SK-N-SH treated with all-trans-retinoic acid at 6 μM for 48 hours (cell line): ENCODE data around the gene GGT5.

ENCODE experiments used
- ATAC-seq: fragments of 200-7000 bp; cut with Tn5 transposase; 3 replicates; pipeline ENCODE4 v1.9.1; 2020; ENCODE audit warnings: mild to moderate bottlenecking, moderate library complexity
- ARNTL ChIP-seq: fragments of 450-650 bp; formaldehyde crosslinking; IDR thresholded peaks from 2 replicates; pipeline ENCODE4 v1.5.0; 2020; ENCODE audit warnings: low read depth, mild to moderate bottlenecking, moderate library complexity, borderline replicate concordance
- CREB5 ChIP-seq: fragments of 250-450 bp; sonication (Bioruptor Pico); IDR thresholded peaks from 2 replicates; pipeline ENCODE4 v1.5.1; 2020; ENCODE audit warnings: low read depth, mild to moderate bottlenecking, moderate library complexity
- CSDC2 ChIP-seq: fragments of 250-450 bp; sonication (Bioruptor Pico); IDR thresholded peaks from 2 replicates; pipeline ENCODE4 v1.5.0; 2020; ENCODE audit warnings: mild to moderate bottlenecking, moderate library complexity
- CSRNP3 ChIP-seq: fragments of 250-450 bp; sonication (Bioruptor Pico); IDR thresholded peaks from 2 replicates; pipeline ENCODE4 v1.5.1; 2021; ENCODE audit warnings: mild to moderate bottlenecking, moderate library complexity
- ESRRG ChIP-seq: fragments of 250-450 bp; sonication (Bioruptor Pico); IDR thresholded peaks from 2 replicates; pipeline ENCODE4 v1.6.1; 2021; ENCODE audit warnings: mild to moderate bottlenecking
- GLIS3 ChIP-seq: fragments of 250-450 bp; sonication (Bioruptor Pico); IDR thresholded peaks from 2 replicates; pipeline ENCODE4 v1.5.0; 2020; ENCODE audit warnings: mild to moderate bottlenecking, moderate library complexity
- ISL1 ChIP-seq: fragments of 250-450 bp; sonication (Bioruptor Pico); IDR thresholded peaks from 2 replicates; pipeline ENCODE4 v2.1.2; 2022; ENCODE audit warnings: mild to moderate bottlenecking, moderate library complexity
- OSR1 ChIP-seq: fragments of 250-450 bp; sonication (Bioruptor Pico); IDR thresholded peaks from 2 replicates; pipeline ENCODE4 v1.8.0; 2022; ENCODE audit warnings: moderate library complexity, mild to moderate bottlenecking, inconsistent platforms
- PATZ1 ChIP-seq: fragments of 250-450 bp; sonication (Bioruptor Pico); IDR thresholded peaks from 2 replicates; pipeline ENCODE4 v1.8.0; 2020; ENCODE audit warnings: mild to moderate bottlenecking, moderate library complexity, borderline replicate concordance
- PPARA ChIP-seq: fragments of 250-450 bp; sonication (Bioruptor Pico); IDR thresholded peaks from 2 replicates; pipeline ENCODE4 v1.5.0; 2020; ENCODE audit warnings: mild to moderate bottlenecking, borderline replicate concordance
- RARB ChIP-seq: fragments of 250-450 bp; sonication (Bioruptor Pico); IDR thresholded peaks from 2 replicates; pipeline ENCODE4 v1.8.0; 2021; ENCODE audit warnings: mild to moderate bottlenecking, moderate library complexity
- SNAI2 ChIP-seq: fragments of 250-450 bp; sonication (Bioruptor Pico); IDR thresholded peaks from 2 replicates; pipeline ENCODE4 v1.5.0; 2020; ENCODE audit warnings: mild to moderate bottlenecking, moderate library complexity
- TCF4 ChIP-seq: fragments of 250-450 bp; sonication (Bioruptor Pico); IDR thresholded peaks from 2 replicates; pipeline ENCODE4 v1.8.0; 2021; ENCODE audit warnings: mild to moderate bottlenecking, moderate library complexity, borderline replicate concordance
- TOX ChIP-seq: fragments of 250-450 bp; sonication (Bioruptor Pico); IDR thresholded peaks from 2 replicates; pipeline ENCODE4 v1.8.0; 2021; ENCODE audit warnings: mild to moderate bottlenecking, moderate library complexity, borderline replicate concordance
- TSHZ2 ChIP-seq: fragments of 250-450 bp; sonication (Bioruptor Pico); IDR thresholded peaks from 2 replicates; pipeline ENCODE4 v1.5.0; 2020; ENCODE audit warnings: mild to moderate bottlenecking, moderate library complexity
- ZC3H10 ChIP-seq: fragments of 250-450 bp; sonication (Bioruptor Pico); IDR thresholded peaks from 2 replicates; pipeline ENCODE4 v1.5.1; 2021; ENCODE audit warnings: mild to moderate bottlenecking, moderate library complexity
- ZFP3 ChIP-seq: fragments of 250-450 bp; sonication (Bioruptor Pico); IDR thresholded peaks from 2 replicates; pipeline ENCODE4 v1.5.0; 2020; ENCODE audit warnings: mild to moderate bottlenecking, moderate library complexity
- ZFP30 ChIP-seq: fragments of 450-650 bp; formaldehyde crosslinking; IDR thresholded peaks from 2 replicates; pipeline ENCODE4 v1.5.0; 2022; ENCODE audit warnings: mild to moderate bottlenecking, moderate library complexity
- ZNF70 ChIP-seq: fragments of 450-650 bp; formaldehyde crosslinking; IDR thresholded peaks from 2 replicates; pipeline ENCODE4 v1.5.0; 2020; ENCODE audit warnings: mild to moderate bottlenecking, moderate library complexity
- ZNF8 ChIP-seq: fragments of 450-650 bp; formaldehyde crosslinking; IDR thresholded peaks from 2 replicates; pipeline ENCODE4 v1.5.0; 2020; ENCODE audit warnings: mild to moderate bottlenecking, moderate library complexity

GGT5 gene

GRCh38 chr22:24181088-24181995 is 63.5 kb downstream of the GGT5 start, which contains the start of gene SUSD2:
TSS of gene SUSD2 (plus strand) at chr22:24181487. CDS start at chr22:24181520, 33 bp downstream.
- no peak for TF ChIP-seq ISL1 (CRISPR knock-in tag)
- TF ChIP-seq ARNTL (CRISPR knock-in tag) = no peak
- TF ChIP-seq RARB (CRISPR knock-in tag) = no peak
- no peak for TF ChIP-seq TSHZ2 (CRISPR knock-in tag)
- TF ChIP-seq OSR1 (CRISPR knock-in tag) = no peak
- no peak for TF ChIP-seq ZC3H10 (CRISPR knock-in tag)
- no peak for TF ChIP-seq TCF4 (CRISPR knock-in tag)
- TF ChIP-seq ZNF8 = no peak
- no peak for TF ChIP-seq GLIS3
- TF ChIP-seq PPARA = no peak
- no peak for TF ChIP-seq ZFP3 (CRISPR knock-in tag)

GRCh38 chr22:24180316-24181087 is 64.4 kb downstream of the GGT5 start:
- no peak for ATAC-seq
- TF ChIP-seq RARB (CRISPR knock-in tag) = no peak
- no peak for TF ChIP-seq ARNTL (CRISPR knock-in tag)
- no peak for TF ChIP-seq GLIS3
- no peak for TF ChIP-seq ZNF70 (CRISPR knock-in tag)
- TF ChIP-seq ZC3H10 (CRISPR knock-in tag) = no peak
- TF ChIP-seq TOX = no peak
- TF ChIP-seq TCF4 (CRISPR knock-in tag) = no peak
- no peak for TF ChIP-seq ZFP3 (CRISPR knock-in tag)
- TF ChIP-seq ESRRG (CRISPR knock-in tag) = no peak
- TF ChIP-seq CSDC2 = no peak
- no peak for TF ChIP-seq ZNF8

More at GRCh38 chr22:24181088-24181995, 63.5 kb downstream of the GGT5 start, which contains the start of gene SUSD2:
- ATAC-seq = peak; percentile 3; the same call in 1 of the 3 replicates

GRCh38 chr22:24179478-24180210 is 65.2 kb downstream of the GGT5 start:
- TF ChIP-seq SNAI2 (no peak), PPARA (no peak), PATZ1 (CRISPR knock-in tag) (no peak), ZNF8 (no peak), CSRNP3 (CRISPR knock-in tag) (no peak), TSHZ2 (CRISPR knock-in tag) (no peak), ZFP30 (CRISPR knock-in tag) (no peak), ZNF70 (CRISPR knock-in tag) (no peak), CREB5 (no peak), RARB (CRISPR knock-in tag) (no peak), ARNTL (CRISPR knock-in tag) (no peak), TCF4 (CRISPR knock-in tag) (no peak), GLIS3 (no peak)
- no peak for ATAC-seq
